GM18520 (cell line): ENCODE results near the gene LOXL1.
"Not testable (repeated sequence)": the region's sequence is repeated elsewhere in the genome, so short reads cannot be mapped to it uniquely, and the experiment has no call there.

Experiments
- ATAC-seq: cut with Tn5 transposase; IDR thresholded peaks from one replicate; pipeline ENCODE4 v1.9.1; 2021; ENCODE audit not compliant: unreplicated experiment

Gene LOXL1

GRCh38 chr15:73937296-73937695, 11.0 kb downstream of the LOXL1 start:
- no peak for ATAC-seq

- no peak for ATAC-seq
Observed at GRCh38 chr15:73937726-73938125, 11.5 kb downstream of the LOXL1 start.

- ATAC-seq = not testable (repeated sequence)
Observed at GRCh38 chr15:73938516-73938915, 12.3 kb downstream of the LOXL1 start.

GRCh38 chr15:73939138-73939537, 12.9 kb downstream of the LOXL1 start:
- ATAC-seq = no peak

- no peak for ATAC-seq
Observed at GRCh38 chr15:73940061-73940981, 14.1 kb downstream of the LOXL1 start.

GRCh38 chr15:73941044-73941443, 14.8 kb downstream of the LOXL1 start:
- ATAC-seq = no peak

- ATAC-seq = no peak
Observed at GRCh38 chr15:73941449-73941848, 15.2 kb downstream of the LOXL1 start.

GRCh38 chr15:73941871-73942635, 15.8 kb downstream of the LOXL1 start:
- no peak for ATAC-seq

GRCh38 chr15:73942751-73943270, 16.5 kb downstream of the LOXL1 start:
- no peak for ATAC-seq

- ATAC-seq = no peak
Observed at GRCh38 chr15:73944161-73945129, 18.2 kb downstream of the LOXL1 start.

- no peak for ATAC-seq
Observed at GRCh38 chr15:73945130-73945508, 18.9 kb downstream of the LOXL1 start.

GRCh38 chr15:73946046-73946721, 19.9 kb downstream of the LOXL1 start:
- ATAC-seq = no peak

- ATAC-seq = no peak
Observed at GRCh38 chr15:73946795-73947370, 20.6 kb downstream of the LOXL1 start.

GRCh38 chr15:73947651-73948050, 21.4 kb downstream of the LOXL1 start:
- no peak for ATAC-seq

- no peak for ATAC-seq
Observed at GRCh38 chr15:73948396-73948795, 22.1 kb downstream of the LOXL1 start.

- no peak for ATAC-seq
Observed at GRCh38 chr15:73948982-73949381, 22.7 kb downstream of the LOXL1 start.

GRCh38 chr15:73949496-73949895, 23.2 kb downstream of the LOXL1 start:
- no peak for ATAC-seq

- no peak for ATAC-seq
Observed at GRCh38 chr15:73950479-73950830, 24.2 kb downstream of the LOXL1 start.

- no peak for ATAC-seq
Observed at GRCh38 chr15:73950831-73951561, 24.7 kb downstream of the LOXL1 start.
